ENCODE results near the gene PNMA8C.

PNMA8C gene

GRCh38 chr19:46451352-46451751, 22.6 kb upstream of the PNMA8C start:
- ChIA-PET POLR2A (interaction anchor here (0.6 kb wide), 1 partner anchor 214 kb away, joined by 3 read pairs; no protein-coding TSS in a partner anchor), CTCF (interaction anchor here (0.6 to 2.1 kb wide), 5 partner anchors 55 to 171 kb away, joined by 3 to 6 read pairs (median 3); no protein-coding TSS in a partner anchor)
- Histone ChIP-seq H3K4me3 (ENCODE audit: low read depth, low read length) (no peak overlapping the region), H3K36me3 (ENCODE audit: control insufficient read depth in 2 of 2, insufficient read depth in 1 of 2, low read length in 2 of 2) (no peaks in the 10 kb centered on the region), H3K4me1 (ENCODE audit: control insufficient read depth, insufficient read depth, low read length) (no peaks in the 10 kb centered on the region), H3K9me3 (ENCODE audit: control insufficient read depth, insufficient read depth, low read depth, low read length) (no peaks in the 10 kb centered on the region), H3K27ac (ENCODE audit: extremely low read depth, low read depth, low read length) (no peak overlapping the region)
- TF ChIP-seq ZNF140 (tag by site-specific recombination; IDR thresholded peaks at IDR 0.05) (peak; percentile 78), PRDM4 (tag by site-specific recombination; IDR thresholded peaks at IDR 0.05) (no peak)

GRCh38 chr19:46450737-46451136, 22.0 kb upstream of the PNMA8C start:
- H3K4me1 ChIP-seq (ENCODE audit: control insufficient read depth, insufficient read depth, low read length), result no peaks in the 10 kb centered on the region
- H3K9me3 ChIP-seq (ENCODE audit: control insufficient read depth, insufficient read depth, low read depth, low read length), result no peaks in the 10 kb centered on the region
- H3K36me3 ChIP-seq (ENCODE audit: control insufficient read depth in 2 of 2, insufficient read depth in 1 of 2, low read length in 2 of 2), result no peaks in the 10 kb centered on the region
- TF ChIP-seq ZSCAN18 (tag by site-specific recombination; IDR thresholded peaks at IDR 0.05) (no peak), ZNF645 (tag by site-specific recombination; IDR thresholded peaks at IDR 0.05) (no peak), BCL6B (tag by site-specific recombination; IDR thresholded peaks at IDR 0.05) (no peak), ZSCAN30 (tag by site-specific recombination; IDR thresholded peaks at IDR 0.05) (no peak), ZNF768 (tag by site-specific recombination; IDR thresholded peaks at IDR 0.05) (no peak), ELK4 (IDR thresholded peaks at IDR 0.05; ENCODE audit: borderline replicate concordance, low read depth, low read length) (no peak), PBX3 (CRISPR knock-in tag; IDR thresholded peaks at IDR 0.05) (no peak), ZNF843 (tag by site-specific recombination; IDR thresholded peaks at IDR 0.05) (no peak)
- POLR2A ChIA-PET, result no interaction called here
- no peak overlapping the region for H3K27ac ChIP-seq (ENCODE audit: extremely low read depth, low read depth, low read length)
- no peak overlapping the region for H3K4me3 ChIP-seq (ENCODE audit: low read depth, low read length)
- CTCF ChIA-PET, result interaction anchor here (0.6 to 2.1 kb wide), 4 partner anchors 55 to 171 kb away, joined by 3 to 6 read pairs (median 4); no protein-coding TSS in a partner anchor

- ChIA-PET CTCF (interaction anchor here (1.0 kb wide), 1 partner anchor 102 kb away, joined by 5 read pairs; no protein-coding TSS in a partner anchor), POLR2A (no interaction called here)
- no peaks in the 10 kb centered on the region for H3K4me1 ChIP-seq (ENCODE audit: control insufficient read depth, insufficient read depth, low read length)
- no peaks in the 10 kb centered on the region for H3K9me3 ChIP-seq (ENCODE audit: control insufficient read depth, insufficient read depth, low read depth, low read length)
- no peaks in the 10 kb centered on the region for H3K36me3 ChIP-seq (ENCODE audit: control insufficient read depth in 2 of 2, insufficient read depth in 1 of 2, low read length in 2 of 2)
- no peak overlapping the region for H3K4me3 ChIP-seq (ENCODE audit: low read depth, low read length)
- H3K27ac ChIP-seq (ENCODE audit: extremely low read depth, low read depth, low read length), result no peak overlapping the region
- TF ChIP-seq ZSCAN4 (tag by site-specific recombination; IDR thresholded peaks at IDR 0.05) (no peak), YY2 (tag by site-specific recombination; IDR thresholded peaks at IDR 0.05) (no peak), MZF1 (tag by site-specific recombination; IDR thresholded peaks at IDR 0.05; ENCODE audit: borderline replicate concordance) (no peak), ZNF791 (tag by site-specific recombination; IDR thresholded peaks at IDR 0.05) (no peak), ZNF645 (tag by site-specific recombination; IDR thresholded peaks at IDR 0.05) (no peak), ZSCAN23 (tag by site-specific recombination; IDR thresholded peaks at IDR 0.05) (no peak), ZNF274 (IDR thresholded peaks at IDR 0.05; ENCODE audit: low read length) (no peak), ZNF274 (tag by site-specific recombination; IDR thresholded peaks at IDR 0.05; ENCODE audit: borderline replicate concordance) (no peak), ZNF433 (tag by site-specific recombination; IDR thresholded peaks at IDR 0.05; ENCODE audit: low read depth) (no peak)
Measured at GRCh38 chr19:46449228-46449627, 20.5 kb upstream of the PNMA8C start.

All from HEK293 (cell line).